KBM-7 (cell line): ENCODE data around the gene TCF7L1.
"Not testable (repeated sequence)": the region's sequence is repeated elsewhere in the genome, so short reads cannot be mapped to it uniquely, and the experiment has no call there.

Experiments
- DNase-seq: peaks from one replicate; pipeline ENCODE4 v3.0.0-alpha.2; 2015
- in situ Hi-C: fragments of 300-500 bp; cut with MboI; formaldehyde crosslinking; loops from 2 replicates; pipeline ENCODE4 v1.14.3; 2020; ENCODE audit warnings: low sequenced_read_pairs, low pct_unique_long_range_greater_than_20kb, mixed read lengths

TCF7L1 gene

GRCh38 chr2:85302121-85302520 lies 168.9 kb downstream of the TCF7L1 start:
- DNase-seq: no peak
- in situ Hi-C loops: no loop called here

GRCh38 chr2:85303780-85304531 lies 170.8 kb downstream of the TCF7L1 start:
- in situ Hi-C loops: no loop called here
- no peak for DNase-seq

GRCh38 chr2:85307527-85307897 lies 174.3 kb downstream of the TCF7L1 start:
- no peak for DNase-seq
- in situ Hi-C loops: no loop called here

GRCh38 chr2:85308201-85308600 lies 175.0 kb downstream of the TCF7L1 start:
- in situ Hi-C loops: no loop called here
- no peak for DNase-seq

DNA sequence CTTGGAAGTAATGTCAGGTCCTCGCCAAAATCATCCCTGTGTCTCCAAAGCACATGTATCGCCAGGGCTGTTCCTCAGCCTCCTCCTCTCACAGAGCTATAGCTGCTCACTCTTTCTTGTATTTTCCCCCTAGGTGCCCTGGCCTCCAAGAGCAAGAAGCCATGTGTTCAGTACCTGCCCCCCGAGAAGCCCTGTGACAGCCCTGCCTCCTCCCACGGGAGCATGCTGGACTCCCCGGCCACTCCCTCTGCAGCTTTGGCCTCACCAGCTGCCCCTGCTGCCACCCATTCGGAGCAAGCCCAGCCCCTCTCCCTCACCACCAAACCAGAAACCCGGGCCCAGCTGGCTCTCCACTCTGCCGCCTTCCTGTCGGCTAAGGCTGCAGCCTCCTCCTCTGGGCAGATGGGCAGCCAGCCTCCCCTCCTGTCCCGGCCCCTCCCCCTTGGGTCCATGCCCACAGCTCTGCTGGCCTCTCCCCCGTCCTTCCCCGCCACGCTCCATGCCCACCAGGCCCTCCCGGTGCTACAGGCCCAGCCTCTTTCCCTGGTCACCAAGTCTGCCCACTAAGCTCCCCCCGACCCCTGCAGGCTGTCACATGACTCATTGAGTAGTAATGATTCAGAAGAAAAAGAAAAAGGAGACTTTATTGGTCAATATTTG lies 175.8 kb downstream of the TCF7L1 start:
- in situ Hi-C loops: no loop called here
- no peak for DNase-seq

DNA sequence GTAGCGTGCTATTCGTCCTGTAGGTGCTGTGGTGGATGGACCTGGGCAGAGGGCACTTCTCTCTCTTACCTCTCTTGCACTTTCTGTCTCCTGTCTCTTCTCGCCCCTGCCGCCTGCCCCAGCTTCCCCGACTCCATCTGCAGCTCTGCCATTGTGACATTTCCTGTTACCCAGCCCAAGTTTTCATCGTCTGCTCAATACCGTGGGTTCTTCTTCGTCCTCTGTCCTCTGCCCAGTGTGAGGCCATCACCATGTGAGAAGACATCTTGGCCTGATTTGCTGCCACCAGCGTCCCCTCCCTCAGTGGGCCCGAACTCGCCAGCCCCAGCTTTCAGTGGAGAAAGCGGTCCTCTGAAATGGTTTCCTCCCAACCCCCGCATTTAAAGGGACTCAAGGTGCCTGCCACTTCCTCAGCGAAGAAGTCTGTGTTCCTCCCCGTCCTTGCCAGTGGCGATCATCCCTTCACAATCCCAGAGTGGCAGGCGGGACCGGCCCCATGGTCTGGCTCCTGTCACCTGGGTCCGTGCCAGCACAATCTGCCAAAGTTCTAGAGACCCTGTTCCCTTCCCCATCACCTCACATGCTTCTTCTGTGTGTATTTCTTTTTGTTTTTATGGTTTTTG lies 176.6 kb downstream of the TCF7L1 start:
- peak; percentile 27 for DNase-seq
- in situ Hi-C loops: no loop called here

- DNase-seq: no peak
- in situ Hi-C loops: no loop called here
Measured at GRCh38 chr2:85310330-85310729, 177.1 kb downstream of the TCF7L1 start.

DNA sequence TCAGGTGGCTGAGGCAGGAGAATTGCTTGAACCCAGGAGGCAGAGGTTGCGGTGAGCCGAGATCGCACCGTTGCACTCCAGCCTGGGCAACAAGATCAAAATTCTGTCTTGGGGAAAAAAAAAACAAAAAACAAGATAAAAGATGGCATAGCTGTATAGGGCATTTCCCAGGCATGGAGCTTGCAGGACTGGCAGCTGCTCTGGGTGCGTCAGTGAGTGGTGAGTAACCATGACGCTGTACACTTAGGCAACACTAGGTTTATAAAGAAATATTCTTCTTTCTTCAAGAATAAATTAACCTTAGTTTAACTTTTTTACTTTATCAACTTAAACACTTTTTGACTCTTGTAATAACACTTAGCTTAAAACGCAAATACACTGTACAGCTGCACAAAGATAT lies 179.2 kb downstream of the TCF7L1 start:
- in situ Hi-C loops: no loop called here
- no peak for DNase-seq

DNA sequence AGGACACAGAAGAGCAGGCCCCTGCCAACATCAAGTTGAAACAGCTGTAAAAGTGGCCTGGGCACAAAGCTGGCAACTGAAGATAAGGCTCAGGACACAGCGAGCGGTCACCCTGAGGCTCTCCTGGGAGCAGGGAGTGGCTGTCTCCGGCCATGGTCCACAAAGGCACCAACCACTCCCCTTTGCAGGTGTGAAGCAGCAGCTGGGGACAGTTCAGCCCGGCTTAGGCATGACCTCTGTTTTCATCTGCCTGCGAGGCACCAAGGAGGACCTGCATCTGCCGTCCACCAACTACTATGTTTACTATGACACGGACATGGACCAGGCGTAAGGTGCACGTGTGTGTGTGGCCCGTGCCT lies 181.7 kb downstream of the TCF7L1 start:
- in situ Hi-C loops: no loop called here
- no peak for DNase-seq

DNA sequence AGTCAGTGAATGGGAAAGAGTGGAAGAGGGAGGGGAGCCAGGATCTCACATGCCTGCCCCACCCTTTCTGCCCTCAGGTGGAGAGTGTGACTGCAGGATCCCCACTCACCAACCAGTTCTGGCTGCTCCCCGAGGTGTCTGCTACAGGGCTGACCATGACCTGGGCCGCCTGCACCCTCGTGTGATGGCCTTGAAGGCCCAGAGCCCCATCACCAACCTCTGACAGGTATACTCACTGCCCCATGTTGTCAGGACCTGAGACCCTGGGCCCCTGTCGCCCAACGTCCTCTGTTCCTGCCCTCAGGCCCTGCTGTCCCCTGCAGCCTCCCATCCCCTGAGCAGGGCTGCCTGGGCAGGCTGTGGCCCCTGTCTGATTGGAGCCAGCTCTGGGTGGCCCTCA lies 182.7 kb downstream of the TCF7L1 start:
- in situ Hi-C loops, DNase-seq: not testable (repeated sequence)

- in situ Hi-C loops: no loop called here
- DNase-seq: peak; percentile 14
Measured at GRCh38 chr2:85318222-85319074, 185.3 kb downstream of the TCF7L1 start.

- in situ Hi-C loops: no loop called here
- no peak for DNase-seq
Measured at GRCh38 chr2:85319796-85320195, 186.6 kb downstream of the TCF7L1 start.

- no peak for DNase-seq
- in situ Hi-C loops: no loop called here
Measured at GRCh38 chr2:85323351-85323987, 190.3 kb downstream of the TCF7L1 start.

GRCh38 chr2:85323988-85324367 lies 190.8 kb downstream of the TCF7L1 start:
- DNase-seq, in situ Hi-C loops: not testable (repeated sequence)

DNA sequence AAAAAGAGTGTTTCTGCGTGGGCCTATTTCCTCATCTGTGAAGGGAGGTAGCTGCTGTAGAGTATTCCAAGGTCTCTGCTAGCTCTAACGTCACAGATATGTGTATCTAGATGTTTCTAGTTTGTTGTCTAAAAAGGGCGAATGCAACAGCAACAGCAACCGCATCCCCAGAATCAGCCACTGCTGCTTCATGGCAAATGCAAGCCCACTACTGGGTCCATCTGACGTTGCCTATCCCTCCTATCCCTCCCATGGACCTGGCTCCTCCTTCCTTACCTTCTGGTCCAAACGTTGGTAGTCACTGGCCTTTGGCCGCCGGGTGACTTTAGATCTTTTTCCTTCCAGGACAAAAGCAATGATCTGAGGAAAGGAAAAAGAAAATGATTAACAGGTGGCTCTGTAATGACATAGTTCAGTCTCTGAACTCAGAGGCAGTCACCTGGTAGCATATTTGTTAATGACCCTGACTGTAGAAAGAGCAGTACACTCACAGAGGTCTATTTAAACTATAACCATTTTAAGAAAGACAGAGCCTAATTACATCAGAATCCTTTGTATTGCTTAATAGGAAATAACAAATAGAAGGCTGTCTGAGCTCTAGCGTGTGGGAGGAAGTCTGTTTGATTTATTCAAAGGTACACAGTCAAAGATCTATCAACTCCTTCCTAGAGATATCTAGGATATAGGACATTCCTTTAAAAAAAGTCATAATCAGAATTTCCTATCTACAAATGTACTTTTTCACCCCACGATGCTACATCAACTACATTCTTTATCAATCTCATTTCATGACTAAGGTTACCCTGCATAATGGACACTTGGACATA lies 191.7 kb downstream of the TCF7L1 start:
- in situ Hi-C loops: no loop called here
- peak; percentile 16 for DNase-seq

DNA sequence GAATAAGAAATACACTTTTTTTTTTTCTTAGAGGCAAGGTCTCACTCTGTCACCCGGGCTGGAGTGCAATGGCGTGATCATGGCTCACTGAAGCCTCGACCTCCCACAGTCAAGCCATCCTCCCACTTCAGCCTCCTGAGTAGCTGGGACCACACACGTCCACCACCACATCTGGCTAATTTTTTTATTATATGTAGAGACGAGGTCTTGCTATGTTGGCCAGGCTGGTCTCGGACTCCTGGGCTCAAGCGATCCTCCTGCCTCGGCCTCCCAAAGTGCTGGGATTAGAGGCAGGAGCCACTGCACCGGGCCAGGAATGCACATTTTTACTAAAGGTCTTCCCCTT lies 192.2 kb downstream of the TCF7L1 start:
- in situ Hi-C loops: no loop called here
- no peak for DNase-seq

- in situ Hi-C loops: no loop called here
- peak; percentile 79 for DNase-seq
Measured at GRCh38 chr2:85326406-85327159, 193.4 kb downstream of the TCF7L1 start.
